ENCODE measurements around the gene THSD7B. TPM values are rescaled to one million over a fixed set of nuclear protein-coding genes. Genes with fewer than 3 reads are reported as not detected.
"Not testable (repeated sequence)": the region's sequence is repeated elsewhere in the genome, so short reads cannot be mapped to it uniquely, and the experiment has no call there.

Gene THSD7B
- total and polyA plus RNA-seq, 2 donors from 2014 or later: 0.34 to 0.85 TPM

GRCh38 chr2:136962105-136962725 is 196.9 kb downstream of the THSD7B start:
- Histone ChIP-seq H3K27ac (ENCODE audit: low read depth in 2 of 2, low read length in 2 of 2) (no peak overlapping the region), H3K9ac (ENCODE audit: low read length in 3 of 3) (no peak overlapping the region), H3K36me3 (ENCODE audit: control insufficient read depth in 2 of 3, insufficient read depth in 3 of 3, low read length in 3 of 3) (no peaks in the 10 kb centered on the region), H3K27me3 (ENCODE audit: control insufficient read depth, insufficient read depth, low read length) (no peaks in the 10 kb centered on the region), H3K4me1 (ENCODE audit: control insufficient read depth in 2 of 3, insufficient read depth in 2 of 3, low read depth in 1 of 3, low read length in 3 of 3) (no peaks in the 10 kb centered on the region), H3K4me3 (ENCODE audit: low read length in 3 of 3) (no peak overlapping the region), H3K9me3 (ENCODE audit: control insufficient read depth in 2 of 3, insufficient read depth in 1 of 3, low read length in 3 of 3) (no peaks in the 10 kb centered on the region)
- peak in 2 of 5 donors; percentile 2 to 21 for DNase-seq
- FAIRE-seq: no peak
- intact Hi-C loops (cut with DNase I): no loop called here
- no peak for TF ChIP-seq CTCF (IDR thresholded peaks at IDR 0.05; ENCODE audit: borderline replicate concordance, extremely low read depth, insufficient read depth)

DNA sequence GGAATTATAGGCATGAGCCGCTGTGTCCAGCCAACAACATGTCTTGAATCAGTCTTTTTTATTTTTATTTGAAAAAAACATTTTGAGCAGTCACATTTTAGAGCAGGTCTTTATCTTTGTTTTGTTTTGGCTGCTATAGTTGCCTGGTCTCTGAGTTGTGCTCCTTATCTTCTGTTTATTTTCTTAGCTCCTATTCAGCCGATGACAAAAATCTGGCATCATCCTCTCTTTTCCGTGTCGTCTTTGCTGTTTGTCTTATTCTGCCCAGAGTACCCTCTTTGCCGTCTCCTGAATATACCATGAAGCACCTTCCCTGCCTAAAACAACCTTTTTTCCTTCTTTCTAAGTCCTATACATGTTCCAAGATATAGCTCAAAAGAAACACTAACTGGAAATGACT is 201.1 kb downstream of the THSD7B start:
- no peak overlapping the region for H3K27ac ChIP-seq (ENCODE audit: low read depth in 2 of 2, low read length in 2 of 2)
- no peak overlapping the region for H3K4me3 ChIP-seq (ENCODE audit: low read length in 3 of 3)
- no peak for TF ChIP-seq CTCF (IDR thresholded peaks at IDR 0.05; ENCODE audit: borderline replicate concordance, extremely low read depth, insufficient read depth)
- DNase-seq (no peak), FAIRE-seq (no peak)
- no peaks in the 10 kb centered on the region for H3K27me3 ChIP-seq (ENCODE audit: control insufficient read depth, insufficient read depth, low read length)
- no peaks in the 10 kb centered on the region for H3K4me1 ChIP-seq (ENCODE audit: control insufficient read depth in 2 of 3, insufficient read depth in 2 of 3, low read depth in 1 of 3, low read length in 3 of 3)
- no peaks in the 10 kb centered on the region for H3K36me3 ChIP-seq (ENCODE audit: control insufficient read depth in 2 of 3, insufficient read depth in 3 of 3, low read length in 3 of 3)
- H3K9me3 ChIP-seq (ENCODE audit: control insufficient read depth in 2 of 3, insufficient read depth in 1 of 3, low read length in 3 of 3): no peaks in the 10 kb centered on the region
- H3K9ac ChIP-seq (ENCODE audit: low read length in 3 of 3): no peak overlapping the region
- intact Hi-C loops (cut with DNase I): no loop called here

DNA sequence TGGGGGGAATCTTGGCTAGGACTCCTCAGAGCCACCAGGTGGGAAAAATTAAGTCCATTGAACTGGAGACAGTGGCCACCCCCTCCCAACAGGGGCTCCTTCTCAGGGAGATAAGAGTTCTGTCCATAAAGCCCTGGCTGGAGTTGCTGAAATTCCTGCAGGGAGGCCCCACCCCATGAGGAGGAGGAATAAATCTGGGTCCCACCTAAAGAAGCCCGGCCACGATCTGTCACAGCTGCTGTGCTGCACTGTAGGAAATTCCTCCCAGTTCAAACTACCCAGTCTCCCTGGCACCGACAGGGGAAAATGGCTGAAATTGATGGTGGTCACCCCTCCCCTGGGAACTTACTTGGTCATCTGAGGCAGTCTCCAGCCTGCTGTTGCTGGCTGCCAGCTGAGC is 215.0 kb downstream of the THSD7B start:
- Histone ChIP-seq H3K9me3 (ENCODE audit: control insufficient read depth in 2 of 3, insufficient read depth in 1 of 3, low read length in 3 of 3) (peaks cover 0 to 2% (median 0%) of the 10 kb centered on the region in 3 donors), H3K4me1 (ENCODE audit: control insufficient read depth in 2 of 3, insufficient read depth in 2 of 3, low read depth in 1 of 3, low read length in 3 of 3) (no peaks in the 10 kb centered on the region), H3K4me3 (ENCODE audit: low read length in 3 of 3) (no peak overlapping the region), H3K36me3 (ENCODE audit: control insufficient read depth in 2 of 3, insufficient read depth in 3 of 3, low read length in 3 of 3) (no peaks in the 10 kb centered on the region), H3K27ac (ENCODE audit: low read depth in 2 of 2, low read length in 2 of 2) (no peak overlapping the region), H3K9ac (ENCODE audit: low read length in 3 of 3) (no peak overlapping the region), H3K27me3 (ENCODE audit: control insufficient read depth, insufficient read depth, low read length) (no peaks in the 10 kb centered on the region)
- no peak for TF ChIP-seq CTCF (IDR thresholded peaks at IDR 0.05; ENCODE audit: borderline replicate concordance, extremely low read depth, insufficient read depth)
- no peak for FAIRE-seq
- intact Hi-C loops (cut with DNase I): no loop called here
- DNase-seq: no peak

GRCh38 chr2:136981689-136982088 is 216.3 kb downstream of the THSD7B start:
- intact Hi-C loops (cut with DNase I); H3K4me1 ChIP-seq (ENCODE audit: control insufficient read depth in 2 of 3, insufficient read depth in 2 of 3, low read depth in 1 of 3, low read length in 3 of 3); H3K9me3 ChIP-seq (ENCODE audit: control insufficient read depth in 2 of 3, insufficient read depth in 1 of 3, low read length in 3 of 3); DNase-seq; H3K9ac ChIP-seq (ENCODE audit: low read length in 3 of 3); H3K27ac ChIP-seq (ENCODE audit: low read depth in 2 of 2, low read length in 2 of 2); H3K27me3 ChIP-seq (ENCODE audit: control insufficient read depth, insufficient read depth, low read length); H3K4me3 ChIP-seq (ENCODE audit: low read length in 3 of 3); FAIRE-seq; H3K36me3 ChIP-seq (ENCODE audit: control insufficient read depth in 2 of 3, insufficient read depth in 3 of 3, low read length in 3 of 3): not testable (repeated sequence)
